Measurements from ENCODE around the gene POLR3H.

- TF ChIP-seq CTCF (IDR thresholded peaks at IDR 0.05), result no peak
- TF ChIP-seq POLR2A (IDR thresholded peaks at IDR 0.05), result no peak
Observed at GRCh38 chr22:41578818-41579217, 34.5 kb upstream of the POLR3H start.

Measured in adrenal gland (tissue), 5 donors.